K562 (cell line): ENCODE data around the gene HSPB2. TPM values are rescaled to one million over a fixed set of nuclear protein-coding genes. Genes with fewer than 3 reads are reported as not detected.

Source experiments
- HDAC6 ChIP-seq: IDR thresholded peaks from 2 replicates; pipeline ENCODE4 v1.6.1; 2012; ENCODE audit warnings: low read depth, mild to moderate bottlenecking, control low read depth, inconsistent platforms, low read length, moderate library complexity
- HEY1 ChIP-seq: fragments of 250-450 bp; sonication (Bioruptor Pico); IDR thresholded peaks from 2 replicates; pipeline ENCODE4 v1.5.0; 2020; ENCODE audit warnings: mild to moderate bottlenecking, moderate library complexity, borderline replicate concordance
- JUN ChIP-seq, 2 experiments: sonication (generic) in 1 of 2; formaldehyde crosslinking in 1 of 2; IDR thresholded peaks; 2 replicates each; pipeline versions ENCODE4 v1.6.1 to v1.8.0; 2012 to 2022; ENCODE audit warnings: borderline replicate concordance in 2 of 2, mild to moderate bottlenecking in 2 of 2, improper control_type of control experiment in 1 of 2, low read depth in 1 of 2, low read length in 1 of 2, missing genetic modification reagents in 1 of 2
- JUND ChIP-seq, 2 experiments: IDR thresholded peaks; 2 replicates in 1 of 2; 3 replicates in 1 of 2; pipeline ENCODE4 v1.6.1; 2011; ENCODE audit warnings: borderline replicate concordance in 2 of 2, low read depth in 2 of 2, low read length in 2 of 2, improper control_type of control experiment in 1 of 2, missing biosample characterization in 1 of 2, missing genetic modification characterization in 1 of 2, missing genetic modification reagents in 1 of 2
- POLR2B ChIP-seq: fragments of 450-650 bp; IDR thresholded peaks from 2 replicates; pipeline ENCODE4 v1.6.1; 2018; ENCODE audit warnings: low read depth; ENCODE audit not compliant: partially characterized antibody
- SUPT5H ChIP-seq: fragments of 450-650 bp; IDR thresholded peaks from 2 replicates; pipeline ENCODE4 v1.6.1; 2016
- ZNF3 ChIP-seq: fragments of 250-450 bp; sonication (Bioruptor Pico); IDR thresholded peaks from 2 replicates; pipeline ENCODE4 v1.5.0; 2021; ENCODE audit warnings: mild to moderate bottlenecking, moderate library complexity
- ZNF408 ChIP-seq: fragments of 250-450 bp; sonication (Bioruptor Pico); IDR thresholded peaks from 2 replicates; pipeline ENCODE4 v1.4.0; 2020; ENCODE audit warnings: low read depth, mild to moderate bottlenecking, moderate library complexity
- polyA plus RNA-seq, 8 experiments: library from polyadenylated mRNA; depleted of rRNA in 4 of 8; stranded (reverse) in 5 of 8; unstranded in 3 of 8; fragments of >200 nt; fragmentation: Nextera tagmentation in 2 of 8; fragmentation: Illumina TruSeq in 1 of 8; extraction: Ambion mirVana in 2 of 8; extraction: Trizol in 1 of 8; gene quantifications; 2 replicates each; pipeline versions ENCODE4 v1.2.1 to v1.2.3, GENCODE V29; 2011 to 2014; ENCODE audit warnings: inconsistent platforms in 1 of 8, missing spikeins in 1 of 8
- total RNA-seq, 7 experiments: library from RNA; depleted of rRNA in 6 of 7; stranded (reverse); fragments of >200 nt in 6 of 7; fragmentation: Illumina TruSeq in 2 of 7; extraction: Trizol in 2 of 7; gene quantifications; 2 replicates each; pipeline versions ENCODE4 v1.2.1 to v1.2.3, GENCODE V29; 2011 to 2021; ENCODE audit warnings: low replicate concordance in 1 of 7
- TF ChIP-seq, protein P1 (sequence below): fragments of 200-800 bp; sonication (Bioruptor generic); IDR thresholded peaks from 2 replicates; pipeline ENCODE4 v1.6.1; 2016; ENCODE audit warnings: missing genetic modification characterization, missing compliant biosample characterization

Gene HSPB2
- total and polyA plus RNA-seq, 9 of the 15 experiments (the other 6 are each of a cell fraction or from before 2014, with no cell fraction given) = 0.06 to 0.35 (median 0.11) TPM; not detected in 5

GRCh38 chr11:111870886-111871692 is 41.4 kb upstream of the HSPB2 start, which contains the start of gene ALG9 (continued):
- TF ChIP-seq, protein P1, sequence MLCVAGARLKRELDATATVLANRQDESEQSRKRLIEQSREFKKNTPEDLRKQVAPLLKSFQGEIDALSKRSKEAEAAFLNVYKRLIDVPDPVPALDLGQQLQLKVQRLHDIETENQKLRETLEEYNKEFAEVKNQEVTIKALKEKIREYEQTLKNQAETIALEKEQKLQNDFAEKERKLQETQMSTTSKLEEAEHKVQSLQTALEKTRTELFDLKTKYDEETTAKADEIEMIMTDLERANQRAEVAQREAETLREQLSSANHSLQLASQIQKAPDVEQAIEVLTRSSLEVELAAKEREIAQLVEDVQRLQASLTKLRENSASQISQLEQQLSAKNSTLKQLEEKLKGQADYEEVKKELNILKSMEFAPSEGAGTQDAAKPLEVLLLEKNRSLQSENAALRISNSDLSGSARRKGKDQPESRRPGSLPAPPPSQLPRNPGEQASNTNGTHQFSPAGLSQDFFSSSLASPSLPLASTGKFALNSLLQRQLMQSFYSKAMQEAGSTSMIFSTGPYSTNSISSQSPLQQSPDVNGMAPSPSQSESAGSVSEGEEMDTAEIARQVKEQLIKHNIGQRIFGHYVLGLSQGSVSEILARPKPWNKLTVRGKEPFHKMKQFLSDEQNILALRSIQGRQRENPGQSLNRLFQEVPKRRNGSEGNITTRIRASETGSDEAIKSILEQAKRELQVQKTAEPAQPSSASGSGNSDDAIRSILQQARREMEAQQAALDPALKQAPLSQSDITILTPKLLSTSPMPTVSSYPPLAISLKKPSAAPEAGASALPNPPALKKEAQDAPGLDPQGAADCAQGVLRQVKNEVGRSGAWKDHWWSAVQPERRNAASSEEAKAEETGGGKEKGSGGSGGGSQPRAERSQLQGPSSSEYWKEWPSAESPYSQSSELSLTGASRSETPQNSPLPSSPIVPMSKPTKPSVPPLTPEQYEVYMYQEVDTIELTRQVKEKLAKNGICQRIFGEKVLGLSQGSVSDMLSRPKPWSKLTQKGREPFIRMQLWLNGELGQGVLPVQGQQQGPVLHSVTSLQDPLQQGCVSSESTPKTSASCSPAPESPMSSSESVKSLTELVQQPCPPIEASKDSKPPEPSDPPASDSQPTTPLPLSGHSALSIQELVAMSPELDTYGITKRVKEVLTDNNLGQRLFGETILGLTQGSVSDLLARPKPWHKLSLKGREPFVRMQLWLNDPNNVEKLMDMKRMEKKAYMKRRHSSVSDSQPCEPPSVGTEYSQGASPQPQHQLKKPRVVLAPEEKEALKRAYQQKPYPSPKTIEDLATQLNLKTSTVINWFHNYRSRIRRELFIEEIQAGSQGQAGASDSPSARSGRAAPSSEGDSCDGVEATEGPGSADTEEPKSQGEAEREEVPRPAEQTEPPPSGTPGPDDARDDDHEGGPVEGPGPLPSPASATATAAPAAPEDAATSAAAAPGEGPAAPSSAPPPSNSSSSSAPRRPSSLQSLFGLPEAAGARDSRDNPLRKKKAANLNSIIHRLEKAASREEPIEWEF (CRISPR knock-in tag) = no peak
- TF ChIP-seq ZNF408 (CRISPR knock-in tag) (no peak), SUPT5H (peak; percentile 68; the same call in 1 of the 2 replicates), POLR2B (peak; percentile 49), HDAC6 (no peak), JUN (IDR thresholded peaks at IDR 0.05; ENCODE audit: borderline replicate concordance, low read depth, low read length) (no peak), JUN (CRISPR knock-in tag; IDR thresholded peaks at IDR 0.05; ENCODE audit: borderline replicate concordance) (no peak; the same call in 1 of the 2 replicates), ZNF3 (CRISPR knock-in tag) (no peak), JUND (IDR thresholded peaks at IDR 0.05; ENCODE audit: borderline replicate concordance, low read depth, low read length) (no peak), JUND (tag; IDR thresholded peaks at IDR 0.05; ENCODE audit: borderline replicate concordance, low read depth, low read length) (no peak), HEY1 (no peak)
